SH-SY5Y (cell line): ENCODE results near the gene SAMD14.

ENCODE experiments used
- GATA2 ChIP-seq: IDR thresholded peaks from 2 replicates; pipeline ENCODE4 v1.6.1; 2011; ENCODE audit warnings: mild to moderate bottlenecking, low read depth, low read length
- GATA3 ChIP-seq: IDR thresholded peaks from 2 replicates; pipeline ENCODE4 v1.6.1; 2011; ENCODE audit warnings: low read depth, mild to moderate bottlenecking, low read length, moderate library complexity

The SAMD14 gene

GRCh38 chr17:50129728-50130558 lies at the start of gene SAMD14:
TSS of gene SAMD14 (minus strand) at chr17:50130160. CDS start at chr17:50124959, 5,201 bp downstream.
- TF ChIP-seq GATA3 (no peak), GATA2 (no peak)

GRCh38 chr17:50177983-50178834 lies 48.2 kb upstream of the SAMD14 start:
- TF ChIP-seq GATA3 (no peak), GATA2 (no peak)

- TF ChIP-seq GATA3 (no peak), GATA2 (no peak)
Observed at GRCh38 chr17:50177476-50177875, 47.5 kb upstream of the SAMD14 start.

GRCh38 chr17:50176559-50177357 lies 46.8 kb upstream of the SAMD14 start:
- no peak for TF ChIP-seq GATA2
- no peak for TF ChIP-seq GATA3

- TF ChIP-seq GATA2: no peak
- no peak for TF ChIP-seq GATA3
Observed at GRCh38 chr17:50175035-50175807, 45.3 kb upstream of the SAMD14 start.

- no peak for TF ChIP-seq GATA3
- no peak for TF ChIP-seq GATA2
Observed at GRCh38 chr17:50174444-50174843, 44.5 kb upstream of the SAMD14 start.

- TF ChIP-seq GATA3: no peak
- no peak for TF ChIP-seq GATA2
Observed at GRCh38 chr17:50173335-50173941, 43.5 kb upstream of the SAMD14 start.

GRCh38 chr17:50172936-50173334 lies 43.0 kb upstream of the SAMD14 start:
- TF ChIP-seq GATA2: no peak
- TF ChIP-seq GATA3: no peak

GRCh38 chr17:50172130-50172529 lies 42.2 kb upstream of the SAMD14 start:
- TF ChIP-seq GATA2 (no peak), GATA3 (no peak)

GRCh38 chr17:50171371-50172071 lies 41.6 kb upstream of the SAMD14 start:
- TF ChIP-seq GATA2 (no peak), GATA3 (no peak)

GRCh38 chr17:50170662-50171370 lies 40.9 kb upstream of the SAMD14 start:
- TF ChIP-seq GATA3: no peak
- no peak for TF ChIP-seq GATA2
